ENCODE data around the gene FGF14.
A peak's percentile ranks its signal among the peaks of the same experiment; 100 is the strongest.

FGF14 gene

DNA sequence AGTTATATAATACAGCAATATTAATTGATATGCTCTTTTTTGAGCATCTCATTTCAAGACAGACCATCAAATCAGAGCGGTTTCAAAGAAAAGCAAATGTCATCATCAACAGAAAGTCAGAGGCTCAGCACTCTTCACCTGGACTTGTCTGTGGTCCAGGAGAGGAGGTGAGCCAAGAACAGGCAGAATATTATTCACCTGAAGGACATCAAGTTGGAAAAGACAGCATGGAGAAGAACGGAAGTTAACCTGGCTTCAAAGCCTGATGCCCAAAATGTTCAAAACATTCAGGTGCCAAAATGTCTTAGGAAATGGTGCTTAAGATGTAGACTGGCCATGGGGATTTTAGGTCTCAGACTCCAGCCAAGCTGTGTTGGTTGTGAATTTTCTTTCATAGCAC, 40.7 kb downstream of the FGF14 start:
- DNase-seq, result no peak

DNA sequence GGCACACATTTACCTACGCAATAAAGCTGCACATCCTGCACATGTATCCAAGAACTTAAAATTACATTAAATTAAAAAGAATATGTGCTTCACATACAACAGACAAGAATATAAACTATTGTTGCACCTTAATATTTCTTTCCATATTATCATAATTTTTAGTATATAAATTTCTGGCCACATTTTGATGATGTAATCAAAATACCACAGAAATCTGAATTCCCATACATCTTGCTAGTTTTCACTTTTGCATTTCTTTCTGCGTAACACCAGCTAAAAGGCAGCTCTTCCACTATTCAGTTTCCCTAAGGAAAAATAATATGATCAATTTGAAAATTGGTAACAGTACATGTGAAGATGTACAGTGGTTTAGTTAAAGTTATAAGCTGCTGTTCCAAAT, 42.6 kb downstream of the FGF14 start:
- DNase-seq, result no peak

DNA sequence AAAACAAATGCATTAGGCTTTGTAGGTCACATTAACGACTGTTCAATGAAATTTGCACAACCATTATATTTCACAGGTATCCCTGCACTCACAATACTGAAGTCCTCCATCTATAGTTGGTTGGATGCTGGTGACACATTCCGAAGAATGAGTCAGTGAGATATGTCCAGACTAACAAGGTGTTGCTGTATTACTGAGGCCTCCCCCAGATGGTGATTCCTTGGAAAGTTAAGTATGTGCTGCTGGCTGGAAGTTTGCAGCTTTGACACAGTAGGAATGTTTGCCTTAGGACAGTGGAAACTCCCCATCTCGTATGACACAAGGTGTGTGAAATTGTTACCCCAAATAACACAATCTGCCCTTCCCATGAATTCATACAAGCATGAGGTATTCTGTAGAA, 46.6 kb downstream of the FGF14 start:
- no peak for DNase-seq

DNA sequence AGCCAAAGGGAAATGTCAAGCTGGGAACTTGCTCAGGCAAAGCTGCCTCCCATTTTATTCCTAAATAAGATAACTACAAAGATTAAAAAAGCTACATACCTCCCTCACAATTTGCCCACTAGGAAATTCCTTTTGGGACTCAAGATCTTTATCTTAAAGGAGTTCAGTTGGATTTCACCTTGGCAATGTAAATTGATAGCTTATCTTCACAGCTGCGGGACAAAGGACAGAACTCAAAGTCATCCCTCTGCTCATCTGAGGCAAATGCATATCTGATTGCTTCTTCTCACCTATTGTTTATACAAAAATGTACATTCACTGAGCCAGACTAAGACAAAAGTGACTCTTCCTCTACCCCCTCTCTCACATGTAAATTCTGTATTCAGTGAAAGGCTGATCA, 47.8 kb downstream of the FGF14 start:
- no peak for DNase-seq

DNA sequence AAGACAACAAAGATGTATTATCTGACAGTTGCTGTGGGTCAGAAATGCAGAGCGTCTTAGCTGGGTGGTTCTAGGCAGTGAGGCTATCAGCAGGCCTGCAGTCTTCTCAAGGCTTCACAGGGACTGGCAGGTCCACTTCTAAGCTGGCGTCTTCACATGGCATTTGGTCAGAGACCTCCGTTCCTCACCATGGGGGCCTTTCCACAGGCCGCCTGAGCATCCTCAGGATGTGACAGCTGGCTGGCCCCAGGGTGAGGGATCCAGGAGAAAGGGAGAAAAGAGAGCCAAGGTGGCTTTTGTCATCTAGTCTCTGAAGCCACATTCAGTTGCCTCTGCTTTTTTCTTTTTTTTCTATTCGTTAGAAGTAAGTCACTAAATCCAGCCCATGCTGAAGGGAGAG, 50.3 kb downstream of the FGF14 start:
- DNase-seq, result no peak

DNA sequence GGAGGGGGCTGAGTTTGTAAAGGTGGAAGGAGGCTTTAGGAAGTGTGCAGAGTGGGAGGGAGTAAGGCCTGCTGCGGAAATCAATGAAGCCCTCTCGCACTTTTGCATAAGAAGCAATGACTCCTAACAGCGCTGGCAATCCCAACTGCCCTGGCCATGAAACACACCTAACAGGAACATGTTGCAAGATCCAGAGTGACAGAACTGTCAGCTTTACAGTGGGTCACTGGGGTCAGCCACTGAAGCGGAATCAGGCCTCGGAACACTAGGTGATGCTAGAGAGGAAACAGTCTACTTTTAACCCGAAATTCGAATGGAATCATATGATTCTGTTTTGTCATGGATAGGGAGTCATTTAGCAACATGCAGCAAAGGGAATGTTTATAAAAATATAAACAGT, 54.4 kb downstream of the FGF14 start:
- no peak for DNase-seq

DNA sequence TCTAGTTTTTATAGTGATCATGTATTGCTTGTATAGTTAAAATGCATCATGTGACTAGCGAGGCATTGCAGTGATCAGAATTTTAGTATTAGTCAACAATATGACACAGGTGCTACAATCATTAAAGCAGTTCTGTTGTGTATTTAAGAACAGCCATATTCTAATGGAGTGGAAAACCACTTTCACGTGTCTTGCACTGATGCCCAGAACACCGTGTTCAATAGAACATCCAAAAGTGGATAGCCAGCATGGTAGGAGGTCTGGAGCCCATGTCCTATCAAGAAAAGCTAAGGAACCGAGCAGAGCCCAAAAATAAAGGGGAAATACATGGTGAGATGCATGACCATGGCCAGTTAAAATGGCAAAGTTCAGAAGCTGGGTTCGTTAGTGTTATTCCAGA, 55.1 kb downstream of the FGF14 start:
- DNase-seq, result no peak

DNA sequence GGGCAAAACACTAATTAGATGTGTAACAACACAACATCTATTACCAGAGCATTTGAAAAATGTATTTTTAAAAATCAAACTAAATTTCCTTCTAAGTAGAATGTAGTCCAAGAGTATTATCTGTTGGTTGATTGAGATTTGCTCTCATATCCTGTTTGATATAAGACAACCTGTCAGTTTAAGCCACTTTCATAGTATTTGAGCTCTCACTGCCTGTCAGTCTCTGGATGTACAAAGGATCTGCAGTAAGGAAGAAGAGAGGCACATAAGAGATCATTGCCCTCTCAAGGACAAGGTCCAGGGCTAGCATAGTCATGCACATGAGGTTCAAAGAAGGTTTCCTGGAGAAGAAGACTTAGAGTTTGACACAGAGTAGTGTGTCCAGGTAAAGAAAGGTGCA, 57.4 kb downstream of the FGF14 start:
- peak; percentile 31 for DNase-seq

DNA sequence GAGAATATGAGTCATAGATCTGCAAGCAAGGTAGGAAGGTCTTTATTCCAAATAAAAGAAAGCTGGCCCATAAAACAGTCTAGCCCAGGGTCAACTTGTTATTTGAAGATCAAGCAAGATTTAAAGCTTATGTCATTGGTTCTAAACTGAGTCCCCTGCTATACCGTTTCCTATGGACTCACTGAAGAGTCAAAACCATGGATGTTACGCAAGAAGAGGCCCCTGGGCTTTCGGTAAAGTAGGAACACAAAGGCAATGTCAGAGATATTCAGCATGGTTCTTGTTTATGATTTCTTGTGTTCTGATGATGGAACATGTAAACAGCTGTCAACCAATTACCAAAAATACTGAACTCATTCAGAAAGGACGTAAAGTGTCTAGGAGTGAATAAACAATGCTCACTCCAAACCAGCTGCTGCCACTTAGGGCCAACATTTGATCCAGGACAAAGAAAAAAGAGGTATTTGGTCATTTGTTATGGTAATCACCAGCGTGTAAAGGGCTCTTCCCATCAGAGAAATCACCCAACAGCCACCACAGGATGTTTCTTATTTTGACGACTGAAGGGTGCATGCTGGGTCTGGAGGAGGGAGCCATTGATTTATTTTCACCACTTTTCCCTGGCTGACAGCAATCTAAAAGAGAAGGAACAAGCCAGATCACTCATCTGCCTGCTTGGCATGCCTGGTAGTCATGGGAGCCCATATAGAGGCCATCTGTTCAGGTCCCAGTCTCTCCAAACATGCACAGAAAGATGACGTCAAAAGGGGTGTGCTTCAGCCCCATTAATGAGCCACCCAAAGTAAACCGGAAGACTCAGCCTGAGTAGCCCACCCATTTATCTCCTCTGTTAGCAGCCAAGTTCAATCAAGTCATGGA, 68.3 kb downstream of the FGF14 start:
- no peak for DNase-seq

DNA sequence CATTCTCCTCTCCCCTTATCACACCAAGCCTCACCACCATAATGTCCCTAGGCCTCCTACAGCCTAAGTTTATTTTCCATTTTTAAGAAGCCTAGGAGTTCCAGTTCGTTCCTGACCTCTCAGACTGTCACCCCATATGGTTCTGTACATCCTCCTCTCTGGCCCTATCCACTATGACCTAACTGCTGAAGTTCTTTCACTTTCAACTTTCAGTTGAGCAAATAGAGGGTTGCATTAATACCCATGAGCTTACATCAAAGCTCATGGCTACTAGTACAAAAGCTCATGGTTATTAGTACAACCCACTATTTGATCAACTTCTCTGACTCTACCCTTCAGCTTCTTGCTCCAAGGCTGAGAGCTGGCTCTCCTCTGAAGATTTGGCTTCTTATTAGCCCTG, 72.9 kb downstream of the FGF14 start:
- no peak for DNase-seq

DNA sequence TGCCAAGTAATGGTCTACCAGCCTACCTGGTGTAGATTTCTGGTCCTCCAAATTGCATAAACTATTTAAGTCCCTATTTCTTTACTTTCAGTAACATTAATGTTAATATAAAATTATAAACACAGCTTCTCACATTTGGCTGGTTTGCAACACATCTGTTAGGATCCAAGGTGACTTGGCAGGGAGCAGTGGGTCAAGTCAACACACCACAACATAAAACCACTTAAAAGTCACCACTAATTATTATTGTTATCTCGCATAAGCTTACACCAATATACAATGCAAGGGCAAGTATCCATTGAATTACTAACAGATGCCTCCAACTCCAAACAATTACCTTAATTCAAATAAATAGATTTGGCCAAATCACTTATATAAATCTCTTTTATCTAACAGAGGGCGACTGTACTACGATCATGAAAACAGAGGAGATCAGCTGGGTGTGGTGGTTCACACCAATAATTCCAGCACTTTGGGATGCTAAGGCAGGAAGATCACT, 74.7 kb downstream of the FGF14 start:
- DNase-seq, result no peak

DNA sequence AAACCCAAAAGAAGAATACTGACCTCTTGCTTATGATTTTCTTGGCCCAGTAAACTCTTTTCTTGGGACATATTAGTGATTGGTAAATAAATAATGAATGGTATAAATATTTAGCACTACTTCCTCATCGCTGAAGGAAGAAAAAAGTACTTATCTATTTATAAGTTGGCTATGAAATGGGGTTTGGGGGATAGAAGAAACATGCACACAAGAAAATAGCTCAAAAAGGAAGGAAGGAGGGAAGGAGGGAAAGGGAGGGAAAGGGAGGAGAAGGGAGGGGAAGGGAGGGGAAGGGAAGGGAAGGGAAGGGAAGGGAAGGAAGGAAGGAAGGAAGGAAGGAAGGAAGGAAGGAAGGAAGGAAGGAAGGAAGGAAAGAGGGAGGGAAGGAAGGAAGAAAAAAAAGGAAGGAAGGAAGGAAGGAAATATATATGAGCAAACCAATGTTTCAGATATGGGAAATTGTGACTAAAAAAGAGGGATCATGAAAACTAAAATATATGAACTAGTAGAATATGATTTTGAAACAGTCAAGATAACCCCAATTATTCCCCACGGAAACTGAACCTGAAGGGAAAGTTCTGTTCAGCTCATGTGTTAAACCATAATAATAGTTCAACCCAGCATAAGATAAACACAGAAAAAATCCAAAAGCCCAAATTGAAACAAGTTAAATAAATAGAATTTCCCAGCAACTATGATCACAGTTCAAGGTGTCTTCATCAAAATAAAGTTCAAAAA, 75.3 kb downstream of the FGF14 start:
- DNase-seq, result no peak

DNA sequence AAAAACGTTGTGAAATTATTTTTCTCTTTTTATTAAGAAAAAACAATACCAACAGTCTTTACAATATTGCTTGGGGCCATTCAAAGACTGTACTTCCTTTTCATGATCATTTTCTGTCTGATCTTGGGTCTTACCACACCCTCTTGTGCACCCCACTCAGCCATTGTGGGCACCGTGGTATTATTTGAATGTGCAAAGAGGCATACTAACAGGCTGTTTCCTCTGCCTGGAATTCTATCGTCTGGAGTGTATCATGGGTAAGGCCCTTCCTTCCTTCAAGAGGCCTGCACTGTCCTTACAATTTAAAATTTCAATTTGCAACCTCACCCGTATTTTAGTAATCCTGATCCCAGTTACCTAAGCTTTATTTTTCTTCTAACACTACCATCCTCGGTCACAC, 76.5 kb downstream of the FGF14 start:
- DNase-seq, result no peak

DNA sequence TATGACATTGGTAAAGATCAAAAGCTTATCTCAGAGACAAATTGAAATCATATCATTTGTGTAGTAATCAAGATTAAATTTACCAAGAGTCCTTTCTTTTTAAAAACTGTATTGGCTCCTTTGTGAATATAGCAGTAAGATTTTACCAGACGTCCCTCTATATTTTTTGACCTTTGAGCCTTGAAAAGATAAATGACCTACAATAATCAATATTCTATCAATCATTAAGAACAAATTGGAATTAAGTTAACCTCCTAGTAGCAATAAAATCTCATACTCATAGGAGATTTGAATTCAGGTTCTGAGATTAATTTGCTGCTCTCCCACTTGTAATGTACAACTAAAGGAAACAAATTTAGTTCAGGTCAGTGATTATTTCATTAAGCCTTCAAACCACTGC, 78.3 kb downstream of the FGF14 start:
- DNase-seq, result no peak

DNA sequence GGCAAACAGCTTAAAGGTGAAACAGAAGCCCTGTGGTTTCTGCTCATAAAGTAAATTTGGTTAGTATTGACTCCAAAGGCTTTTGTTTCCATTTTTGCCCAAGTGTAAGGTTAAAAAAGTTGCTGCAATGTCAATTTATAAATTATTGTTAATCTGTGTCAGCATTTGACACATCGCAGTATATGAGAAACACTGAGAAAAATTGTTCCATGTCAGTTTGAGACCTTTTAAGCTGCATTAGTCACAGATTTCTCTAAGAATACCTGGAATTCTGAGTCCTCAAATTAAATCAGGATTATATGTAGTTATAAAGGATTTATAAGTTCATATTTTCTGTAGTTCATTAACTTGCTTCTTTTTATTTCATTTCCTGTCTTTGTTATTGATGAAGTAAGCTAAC, 78.8 kb downstream of the FGF14 start:
- DNase-seq, result no peak

DNA sequence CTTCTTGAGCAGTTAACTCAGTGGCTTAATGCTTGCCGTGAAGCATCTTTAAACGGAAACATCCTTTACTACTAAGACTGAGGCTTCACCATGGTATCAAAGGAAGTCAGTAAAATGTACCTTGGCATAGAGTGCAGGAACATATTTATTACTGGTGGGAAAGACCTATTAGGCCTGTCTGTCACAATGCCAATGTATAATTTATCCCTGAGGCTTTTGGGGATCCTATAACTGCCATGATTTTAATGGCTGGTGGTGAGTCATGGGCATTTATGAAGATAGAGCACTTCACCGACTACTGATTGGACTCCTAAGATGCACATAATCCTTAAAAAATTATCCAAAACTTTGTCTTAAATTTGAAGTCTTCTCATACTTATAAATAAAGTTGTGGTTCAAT, 79.6 kb downstream of the FGF14 start:
- DNase-seq, result no peak

DNA sequence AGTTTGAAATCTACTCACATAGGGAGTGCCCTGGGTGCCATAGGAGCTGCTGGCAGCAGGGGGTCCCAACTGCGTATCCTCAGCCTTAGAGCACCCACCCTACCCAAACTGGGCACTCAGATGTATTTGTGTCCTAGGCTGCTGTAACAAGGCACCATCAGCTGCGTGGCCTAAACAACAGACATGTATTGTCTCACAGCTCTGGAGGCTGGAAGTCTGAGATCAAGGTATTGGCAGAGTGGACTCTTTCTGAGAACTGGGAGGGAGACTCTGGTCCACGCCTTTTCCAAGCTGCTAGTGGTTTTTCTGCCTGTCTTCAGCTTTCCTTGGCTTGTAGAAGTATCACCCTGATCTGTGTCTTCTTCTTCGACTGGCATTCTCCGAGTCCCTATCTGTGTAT, 83.6 kb downstream of the FGF14 start:
- no peak for DNase-seq

DNA sequence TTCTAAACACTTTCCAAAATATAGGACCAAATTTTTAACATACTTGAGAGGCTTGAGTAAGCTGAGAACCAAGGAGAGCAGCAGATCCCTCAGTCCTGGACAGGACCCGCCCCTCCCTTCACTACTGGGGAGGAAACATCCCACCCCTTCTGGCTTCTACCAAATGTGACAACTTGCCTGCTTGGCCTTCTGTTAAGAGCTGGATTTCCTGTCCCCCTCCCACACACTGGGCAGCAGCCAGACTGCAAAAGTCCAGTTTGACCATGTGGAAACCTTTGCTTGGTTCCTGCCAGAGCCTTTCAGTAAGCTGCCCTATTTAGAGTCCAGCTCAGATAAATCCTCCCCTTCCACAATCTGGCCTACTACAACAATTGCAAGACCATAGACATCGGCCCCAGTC, 84.3 kb downstream of the FGF14 start:
- no peak for DNase-seq

DNA sequence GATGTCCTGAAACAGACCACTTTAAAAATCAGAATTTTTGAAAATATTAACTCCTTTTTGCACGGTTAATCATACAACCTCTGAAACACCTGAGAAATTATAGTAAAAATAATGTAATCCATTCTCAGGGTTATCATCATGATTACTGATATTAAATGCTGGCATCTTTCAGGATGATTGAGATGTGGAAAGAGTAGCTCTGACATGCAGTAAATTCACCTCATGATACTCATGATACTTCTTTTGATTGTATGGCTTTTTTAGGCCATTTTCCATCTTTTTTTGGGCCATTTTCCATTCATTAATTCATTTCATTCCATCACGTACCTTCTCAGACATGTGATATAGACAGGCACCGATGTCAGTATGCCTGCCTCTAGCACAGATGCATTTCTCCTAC, 85.1 kb downstream of the FGF14 start:
- no peak for DNase-seq

DNA sequence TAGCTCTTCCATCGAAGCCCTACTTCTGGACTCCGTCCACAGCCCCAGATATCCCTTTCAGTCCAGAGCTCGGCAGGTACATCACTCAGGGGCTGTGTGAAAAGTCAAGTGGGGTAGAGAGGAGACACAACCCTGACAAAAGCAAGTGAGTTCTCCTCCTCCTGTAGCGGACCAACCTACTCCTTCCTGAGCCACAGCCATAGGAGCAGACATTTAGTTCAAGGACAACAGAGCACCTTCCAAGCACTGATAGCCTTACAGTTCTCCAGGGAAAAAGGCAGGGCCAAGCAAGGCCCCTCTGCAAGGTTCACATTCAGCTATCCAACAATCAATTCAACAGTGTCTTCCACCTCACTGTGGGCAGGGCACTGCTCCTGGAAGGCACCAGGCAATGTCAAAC, 89.0 kb downstream of the FGF14 start:
- no peak for DNase-seq

DNA sequence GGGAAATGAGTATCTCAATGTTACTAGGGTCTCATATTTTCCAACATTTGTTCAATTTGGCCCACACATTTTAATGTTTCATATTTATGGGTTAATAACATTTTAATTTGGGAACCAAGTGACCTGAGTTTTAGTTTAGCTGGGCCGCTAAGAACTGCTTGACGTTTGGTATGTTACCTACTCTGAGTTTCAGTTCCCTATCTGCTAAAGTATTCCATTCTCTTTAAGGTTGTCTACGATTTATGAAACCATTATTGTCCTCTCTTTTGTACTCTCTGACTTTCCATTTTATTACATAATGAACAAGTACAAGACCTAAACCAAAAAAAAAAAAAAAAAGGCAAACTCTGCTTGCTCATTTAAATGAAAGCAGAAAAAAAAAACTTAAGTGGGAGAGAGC, 89.9 kb downstream of the FGF14 start:
- no peak for DNase-seq

DNA sequence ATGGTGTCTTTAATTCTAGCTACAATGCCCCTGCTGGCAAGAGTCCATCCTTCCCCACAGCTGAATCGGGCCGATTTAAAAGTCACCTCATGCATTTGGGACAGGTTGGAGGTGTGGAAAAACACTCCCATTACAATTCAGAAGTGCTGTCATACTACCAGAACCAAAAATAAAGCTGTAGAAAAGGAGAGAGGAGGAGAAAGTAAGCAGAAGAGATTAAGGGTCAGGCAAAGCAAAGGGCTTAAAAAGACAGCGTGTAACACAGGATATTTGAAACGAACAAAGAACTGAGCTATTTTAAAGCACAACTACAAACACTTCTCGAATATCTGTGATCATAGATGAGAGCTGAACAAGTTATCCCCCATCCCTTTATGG, 90.4 kb downstream of the FGF14 start:
- no peak for DNase-seq

DNA sequence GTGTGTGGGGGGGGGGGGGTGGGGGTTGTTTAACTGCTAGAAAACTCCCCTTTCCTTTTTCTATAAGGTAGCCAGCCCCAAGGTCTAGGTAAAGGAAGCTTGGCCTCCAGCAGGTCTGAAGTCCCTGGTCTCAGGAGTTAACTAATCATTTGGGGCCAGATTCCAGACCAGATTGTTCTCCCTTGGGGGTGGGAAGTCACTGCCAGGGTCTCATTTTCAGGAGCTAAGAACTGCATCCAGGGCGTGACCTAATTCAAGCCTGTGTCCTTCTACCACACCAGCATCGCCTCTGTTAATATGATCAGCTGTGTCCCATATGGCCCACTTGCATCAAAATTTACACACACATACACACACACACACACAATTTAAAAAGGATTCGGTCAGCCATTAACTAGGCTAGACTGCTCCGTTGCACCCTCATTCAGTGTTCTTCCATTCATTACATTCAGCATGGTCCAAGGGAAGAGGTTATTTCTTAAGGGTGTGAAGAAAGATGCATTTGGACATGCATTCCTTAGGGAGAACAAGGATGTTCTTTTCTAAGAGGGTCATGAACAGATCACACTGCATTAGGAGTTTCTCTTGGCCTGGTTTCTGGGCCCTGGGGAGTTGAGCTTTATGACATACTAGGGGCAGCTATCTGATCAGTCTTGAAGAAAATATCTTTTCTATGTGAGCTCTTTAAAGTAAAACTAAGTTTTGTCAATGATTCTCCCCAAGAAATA, 91.0 kb downstream of the FGF14 start:
- DNase-seq, result no peak

DNA sequence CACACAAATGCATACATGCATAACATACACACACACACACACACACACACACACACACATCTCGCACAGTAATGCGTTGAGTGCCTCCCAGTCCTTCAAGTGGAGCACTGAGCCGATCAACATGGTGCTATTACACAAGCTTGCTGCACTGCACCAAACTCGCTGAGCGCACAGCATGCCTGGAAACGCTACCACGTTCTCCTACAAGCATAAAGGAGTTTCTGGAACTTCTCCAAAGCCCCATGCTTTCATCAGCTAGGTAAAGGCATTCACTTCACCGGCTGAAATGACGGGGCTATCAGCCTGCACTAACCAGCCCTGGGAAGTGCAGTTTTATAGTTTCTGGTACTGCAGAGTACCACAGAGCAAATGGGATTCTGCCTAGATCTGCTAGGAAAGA, 92.7 kb downstream of the FGF14 start:
- DNase-seq, result no peak

Data from NCI-H82 (cell line).